CD4-positive, CD25-positive, alpha-beta regulatory T cell (primary cell): Measurements from ENCODE around the gene NBAS. TPM values are rescaled to one million over a fixed set of nuclear protein-coding genes. Genes with fewer than 3 reads are reported as not detected.

ENCODE experiments used
- ATAC-seq, 2 donors: fragments of 150-1000 bp; cut with Tn5 transposase; one replicate each; pipeline ENCODE4 v1.10.0; 2021; ENCODE audit warnings: low read depth in 2 of 2, moderate number of reproducible peaks in 2 of 2, moderate library complexity in 1 of 2
- DNase-seq, 3 donors: peaks; one replicate each; pipeline versions ENCODE4 v3.0.0 to v3.0.0-alpha.2; 2012 to 2022; ENCODE audit warnings: mixed read lengths in 1 of 3
- H3K27ac ChIP-seq: one replicate; pipeline ENCODE4 v1.7.0; 2013; ENCODE audit warnings: mild to moderate bottlenecking, low read length; ENCODE audit not compliant: insufficient read depth, poor library complexity, severe bottlenecking
- H3K27me3 ChIP-seq: one replicate; pipeline ENCODE4 v1.7.0; 2013; ENCODE audit warnings: low read length; ENCODE audit not compliant: control insufficient read depth, insufficient read depth
- H3K36me3 ChIP-seq: one replicate; pipeline ENCODE4 v1.7.0; 2013; ENCODE audit warnings: mild to moderate bottlenecking, low read length, moderate library complexity; ENCODE audit not compliant: control insufficient read depth, insufficient read depth
- H3K4me1 ChIP-seq: 2 replicates; pipeline ENCODE4 v1.7.0; 2013; ENCODE audit warnings: mild to moderate bottlenecking, low read length; ENCODE audit not compliant: insufficient read depth, control insufficient read depth, poor library complexity, severe bottlenecking
- H3K4me3 ChIP-seq: one replicate; pipeline ENCODE4 v1.7.0; 2013; ENCODE audit warnings: low read depth, mild to moderate bottlenecking, low read length, moderate library complexity
- H3K9me3 ChIP-seq, 2 experiments: 1 replicate in 1 of 2; 2 replicates in 1 of 2; pipeline ENCODE4 v1.7.0; 2013; ENCODE audit warnings: low read length in 2 of 2, mild to moderate bottlenecking in 1 of 2, moderate library complexity in 1 of 2; ENCODE audit not compliant: control insufficient read depth in 2 of 2
- H3K27ac Mint-ChIP-seq, 3 donors: one replicate each; pipeline ENCODE4 v1.8.0; 2020 to 2022; ENCODE audit warnings: mild to moderate bottlenecking in 3 of 3, mixed read lengths in 3 of 3, moderate library complexity in 2 of 3
- H3K27me3 Mint-ChIP-seq: one replicate; pipeline ENCODE4 v1.8.0; 2022; ENCODE audit warnings: mild to moderate bottlenecking, mixed read lengths
- H3K36me3 Mint-ChIP-seq: one replicate; pipeline ENCODE4 v1.8.0; 2020; ENCODE audit warnings: mixed read lengths
- H3K4me1 Mint-ChIP-seq, 4 donors: one replicate each; pipeline ENCODE4 v1.8.0; 2020 to 2022; ENCODE audit warnings: mixed read lengths in 4 of 4, mild to moderate bottlenecking in 1 of 4
- H3K4me3 Mint-ChIP-seq, 4 donors: one replicate each; pipeline ENCODE4 v1.8.0; 2020 to 2022; ENCODE audit warnings: mild to moderate bottlenecking in 4 of 4, mixed read lengths in 4 of 4, moderate library complexity in 3 of 4
- H3K9me3 Mint-ChIP-seq, 7 donors: one replicate each; pipeline ENCODE4 v1.8.0; 2020 to 2022; ENCODE audit warnings: mixed read lengths in 7 of 7, mild to moderate bottlenecking in 3 of 7, moderate library complexity in 2 of 7
- polyA plus RNA-seq, 4 donors: library from polyadenylated mRNA; unstranded; fragments of 300-500 nt; fragmentation: Illumina TruSeq; gene quantifications; one replicate each; pipeline ENCODE4 v1.2.3, GENCODE V29; 2021
- total RNA-seq: library from RNA; stranded (reverse); gene quantifications from one replicate; pipeline ENCODE4 v1.2.3, GENCODE V29; 2022

NBAS gene
- total and polyA plus RNA-seq, 5 donors from 2014 or later, result 18.5 to 31.9 (median 19.5) TPM

DNA sequence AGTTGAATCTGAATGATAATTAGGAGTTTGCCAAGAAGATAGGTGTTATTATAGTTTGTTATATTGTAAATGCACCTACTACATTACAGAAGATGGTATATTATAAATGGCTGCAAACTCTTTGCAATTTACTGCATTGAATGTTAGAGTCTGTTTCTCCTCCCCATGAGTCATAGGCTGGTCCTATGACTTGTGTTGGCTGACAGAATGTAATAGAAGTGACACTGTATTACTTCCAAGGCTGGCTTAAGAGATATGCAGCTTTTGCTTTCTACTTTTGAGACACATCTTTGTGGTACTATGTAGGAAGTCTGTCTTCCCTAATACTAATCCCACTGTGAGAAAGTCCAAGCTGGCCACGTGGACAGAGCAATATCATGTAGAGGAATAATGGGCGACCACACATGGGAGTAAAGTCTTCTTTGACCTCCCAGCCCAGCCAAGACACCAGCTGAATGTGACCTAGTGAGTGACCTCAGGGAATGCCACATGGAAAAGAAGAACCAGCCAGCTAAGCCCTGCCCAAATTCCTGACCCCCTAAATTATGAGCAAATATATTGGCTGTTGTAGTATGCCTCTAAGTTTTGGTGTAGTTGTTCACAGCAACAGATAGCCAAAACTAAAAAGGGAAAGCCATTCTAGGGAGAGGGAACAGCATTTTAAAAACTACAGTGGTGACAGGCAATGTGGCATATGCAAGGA lies 23.8 kb upstream of the NBAS start:
- Histone ChIP-seq H3K4me1 (no peaks in the 10 kb centered on the region), H3K4me3 (no peak overlapping the region), H3K9me3 (no peaks in the 10 kb centered on the region), H3K36me3 (no peaks in the 10 kb centered on the region), H3K27ac (no peak overlapping the region), H3K27me3 (no peaks in the 10 kb centered on the region)
- H3K36me3 Mint-ChIP-seq, result no peaks in the 10 kb centered on the region
- no peak overlapping the region for H3K27ac Mint-ChIP-seq
- DNase-seq (no peak), ATAC-seq (no peak)
- H3K4me1 Mint-ChIP-seq, result peaks cover 0 to 3% (median 0%) of the 10 kb centered on the region in 4 donors
- H3K9me3 Mint-ChIP-seq, result no peaks in the 10 kb centered on the region
- H3K4me3 Mint-ChIP-seq, result peak overlapping the region in 1 of 4 donors; percentile 26
- no peaks in the 10 kb centered on the region for H3K27me3 Mint-ChIP-seq

DNA sequence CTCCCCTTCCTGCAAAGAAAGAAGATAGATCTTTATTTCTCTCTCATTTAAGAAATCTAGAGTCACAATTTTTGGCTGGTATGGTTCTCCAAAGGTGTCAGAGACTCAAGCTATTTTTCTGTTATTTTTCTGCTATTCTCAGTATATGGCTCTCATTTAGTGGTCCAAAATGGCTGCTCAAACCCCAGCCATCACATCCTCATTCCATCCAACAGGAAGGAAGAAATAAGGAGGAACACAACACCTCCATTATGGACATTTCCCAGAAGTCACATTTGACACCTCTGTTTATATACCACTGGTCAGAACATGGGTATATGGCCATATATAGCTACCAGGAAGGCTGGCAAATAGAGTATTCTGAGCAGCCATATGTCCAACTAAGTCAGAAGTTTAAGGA lies 23.2 kb upstream of the NBAS start:
- no peaks in the 10 kb centered on the region for H3K9me3 Mint-ChIP-seq
- Histone ChIP-seq H3K27me3 (no peaks in the 10 kb centered on the region), H3K27ac (no peak overlapping the region), H3K36me3 (no peaks in the 10 kb centered on the region), H3K4me3 (no peak overlapping the region), H3K9me3 (no peaks in the 10 kb centered on the region), H3K4me1 (no peaks in the 10 kb centered on the region)
- H3K36me3 Mint-ChIP-seq, result no peaks in the 10 kb centered on the region
- ATAC-seq (no peak), DNase-seq (no peak)
- no peaks in the 10 kb centered on the region for H3K27me3 Mint-ChIP-seq
- H3K4me1 Mint-ChIP-seq, result peaks cover 0 to 2% (median 0%) of the 10 kb centered on the region in 4 donors
- no peak overlapping the region for H3K4me3 Mint-ChIP-seq
- no peak overlapping the region for H3K27ac Mint-ChIP-seq

DNA sequence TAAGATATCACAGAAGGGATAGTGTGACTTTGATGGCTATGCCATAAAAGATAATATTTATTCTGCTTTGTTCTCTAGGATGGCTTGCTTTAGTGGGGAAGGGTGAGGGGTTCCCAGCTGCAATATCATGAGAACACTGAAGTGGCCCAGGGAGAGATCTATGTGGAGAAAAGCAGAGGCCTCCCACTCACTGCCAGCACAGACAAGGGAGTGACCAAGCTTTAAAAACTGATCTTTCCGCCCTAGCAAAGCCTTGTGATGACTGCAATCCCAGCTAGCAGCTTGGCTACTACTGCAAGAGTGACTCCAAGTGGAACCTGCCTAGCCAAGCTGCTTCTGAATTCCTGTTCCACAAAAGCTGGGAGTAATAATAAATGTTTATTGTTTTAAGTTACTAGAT lies 22.7 kb upstream of the NBAS start:
- no peak for ATAC-seq
- Mint-ChIP-seq H3K9me3 (no peaks in the 10 kb centered on the region), H3K4me1 (no peaks in the 10 kb centered on the region), H3K27me3 (no peaks in the 10 kb centered on the region), H3K27ac (no peak overlapping the region), H3K36me3 (no peaks in the 10 kb centered on the region), H3K4me3 (no peak overlapping the region)
- DNase-seq, result no peak
- H3K27ac ChIP-seq, result no peak overlapping the region
- H3K36me3 ChIP-seq, result no peaks in the 10 kb centered on the region
- no peaks in the 10 kb centered on the region for H3K27me3 ChIP-seq
- no peak overlapping the region for H3K4me3 ChIP-seq
- no peaks in the 10 kb centered on the region for H3K9me3 ChIP-seq
- H3K4me1 ChIP-seq, result no peaks in the 10 kb centered on the region

DNA sequence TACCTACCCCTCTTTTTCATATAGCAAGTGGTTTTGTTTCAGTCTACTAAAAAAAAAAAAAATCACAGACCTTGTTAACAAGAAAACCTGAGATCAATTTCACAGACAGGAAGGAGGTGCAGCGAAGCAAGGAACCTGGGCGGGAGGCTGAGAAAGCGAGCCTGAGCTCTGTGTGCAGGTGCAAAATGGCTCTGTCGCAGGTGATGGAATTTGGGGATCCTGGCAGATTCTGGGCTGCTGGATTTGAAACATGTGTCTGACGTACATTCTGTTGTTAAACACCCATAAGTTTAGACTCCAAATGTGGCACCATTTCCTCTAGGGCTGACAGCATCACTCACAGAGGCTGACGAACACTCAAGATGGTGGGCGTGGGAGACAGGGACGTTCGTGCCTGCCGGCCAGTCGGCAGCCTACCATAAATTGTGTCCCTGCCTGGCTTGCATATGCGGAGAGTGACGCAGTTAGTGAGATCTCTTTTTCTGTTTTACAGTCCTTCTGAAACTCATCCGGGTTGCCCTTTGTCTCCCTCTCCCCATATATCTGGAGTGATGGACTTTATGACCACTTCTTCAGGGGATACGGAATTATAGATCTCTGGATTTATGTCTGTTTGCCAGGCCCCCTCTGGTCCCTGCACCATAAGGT lies 21.7 kb upstream of the NBAS start:
- Mint-ChIP-seq H3K4me1 (no peaks in the 10 kb centered on the region), H3K27ac (no peak overlapping the region), H3K36me3 (no peaks in the 10 kb centered on the region), H3K9me3 (no peaks in the 10 kb centered on the region), H3K4me3 (no peak overlapping the region), H3K27me3 (no peaks in the 10 kb centered on the region)
- no peaks in the 10 kb centered on the region for H3K27me3 ChIP-seq
- no peak for ATAC-seq
- H3K9me3 ChIP-seq, result no peaks in the 10 kb centered on the region
- H3K4me3 ChIP-seq, result no peak overlapping the region
- H3K4me1 ChIP-seq, result no peaks in the 10 kb centered on the region
- no peak overlapping the region for H3K27ac ChIP-seq
- no peak for DNase-seq
- H3K36me3 ChIP-seq, result no peaks in the 10 kb centered on the region

DNA sequence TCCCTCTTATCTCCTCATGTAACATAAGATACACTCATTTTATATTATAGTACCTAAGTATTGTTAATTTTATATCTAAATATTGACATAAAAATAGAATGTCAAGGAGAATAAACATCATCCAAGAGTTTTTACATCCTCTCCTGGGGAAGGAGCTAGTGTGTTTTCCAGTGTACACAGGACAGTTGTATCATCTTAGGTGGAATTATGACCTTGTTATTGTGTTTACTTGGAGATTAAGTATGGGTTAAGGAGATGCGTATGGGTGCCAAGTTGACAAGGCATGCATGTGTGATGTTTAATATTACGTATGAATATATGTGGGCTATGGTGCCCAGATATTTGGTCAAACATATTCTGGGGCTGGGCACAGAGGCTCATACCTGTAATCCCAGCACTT lies 19.3 kb upstream of the NBAS start:
- Mint-ChIP-seq H3K27me3 (no peaks in the 10 kb centered on the region), H3K4me1 (no peaks in the 10 kb centered on the region), H3K4me3 (no peak overlapping the region), H3K36me3 (no peaks in the 10 kb centered on the region), H3K9me3 (no peaks in the 10 kb centered on the region), H3K27ac (no peak overlapping the region)
- Histone ChIP-seq H3K27ac (no peak overlapping the region), H3K4me1 (no peaks in the 10 kb centered on the region), H3K27me3 (no peaks in the 10 kb centered on the region), H3K9me3 (no peaks in the 10 kb centered on the region), H3K36me3 (no peaks in the 10 kb centered on the region), H3K4me3 (no peak overlapping the region)
- DNase-seq, result no peak
- ATAC-seq, result no peak

DNA sequence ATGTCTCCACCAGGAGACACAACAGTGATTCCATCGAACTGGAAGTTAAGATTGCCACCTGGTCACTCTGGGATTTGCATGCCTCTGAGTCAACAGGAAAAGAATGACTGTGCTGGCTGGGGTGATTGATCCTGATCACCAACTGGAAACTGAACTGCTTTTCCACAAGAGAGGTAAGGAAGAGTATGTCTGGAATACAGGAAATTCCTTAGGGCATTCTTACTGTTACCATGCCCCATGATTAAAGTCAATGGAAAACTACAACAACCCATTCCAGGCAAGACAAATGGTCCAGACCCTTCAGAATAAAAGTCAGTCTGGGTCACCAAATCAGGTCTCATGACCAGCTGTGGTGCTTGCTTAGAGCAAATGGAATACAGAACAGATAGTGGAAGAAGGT lies 18.5 kb upstream of the NBAS start:
- Mint-ChIP-seq H3K4me3 (no peak overlapping the region), H3K4me1 (no peaks in the 10 kb centered on the region), H3K9me3 (no peaks in the 10 kb centered on the region), H3K36me3 (no peaks in the 10 kb centered on the region), H3K27ac (no peak overlapping the region), H3K27me3 (no peaks in the 10 kb centered on the region)
- no peaks in the 10 kb centered on the region for H3K4me1 ChIP-seq
- H3K36me3 ChIP-seq, result no peaks in the 10 kb centered on the region
- H3K9me3 ChIP-seq, result no peaks in the 10 kb centered on the region
- no peak for ATAC-seq
- no peak for DNase-seq
- H3K27ac ChIP-seq, result no peak overlapping the region
- H3K27me3 ChIP-seq, result no peaks in the 10 kb centered on the region
- no peak overlapping the region for H3K4me3 ChIP-seq

DNA sequence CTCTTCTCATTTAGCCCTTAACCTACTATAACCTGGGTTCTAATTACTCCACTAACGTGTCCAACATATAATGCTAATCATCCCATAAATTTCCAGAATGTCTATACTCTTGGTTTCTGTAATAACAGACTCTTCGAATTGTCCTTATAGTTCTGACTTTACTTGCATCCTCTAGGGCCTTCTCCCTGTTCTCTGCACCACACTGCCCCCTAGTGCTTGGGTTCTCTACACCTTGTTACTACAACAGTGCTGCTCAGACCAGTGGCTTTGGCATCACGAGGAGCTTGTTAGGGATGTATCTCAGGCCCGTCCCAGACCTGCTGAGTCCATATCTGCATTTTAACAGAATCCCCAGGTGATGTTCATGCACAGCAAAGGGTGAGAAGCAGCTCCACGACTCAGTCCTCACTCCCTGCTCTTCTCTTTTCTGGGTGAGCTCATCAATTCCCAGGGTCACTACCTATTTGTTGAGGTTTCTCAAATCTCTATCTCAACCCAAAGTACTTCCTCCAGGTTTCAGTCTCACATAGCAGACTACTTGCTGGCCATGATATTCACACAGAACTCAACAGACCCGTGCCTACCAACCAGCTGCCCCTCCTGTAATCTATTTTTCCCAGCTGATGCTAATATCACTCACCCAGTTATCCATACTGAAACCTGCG lies 16.1 kb upstream of the NBAS start:
- DNase-seq, result peak; percentile 73 to 85 (median 79)
- H3K4me3 ChIP-seq, result no peak overlapping the region
- Mint-ChIP-seq H3K4me3 (no peak overlapping the region), H3K27me3 (no peaks in the 10 kb centered on the region), H3K4me1 (no peaks in the 10 kb centered on the region), H3K36me3 (no peaks in the 10 kb centered on the region), H3K9me3 (no peaks in the 10 kb centered on the region), H3K27ac (peak overlapping the region in 1 of 3 donors; percentile 8)
- ATAC-seq, result peak; percentile 95 to 97
- no peaks in the 10 kb centered on the region for H3K4me1 ChIP-seq
- no peaks in the 10 kb centered on the region for H3K36me3 ChIP-seq
- H3K27ac ChIP-seq, result no peak overlapping the region
- H3K9me3 ChIP-seq, result no peaks in the 10 kb centered on the region
- H3K27me3 ChIP-seq, result no peaks in the 10 kb centered on the region
